ENCODE measurements around the gene HSP90AB1.

The HSP90AB1 gene

DNA sequence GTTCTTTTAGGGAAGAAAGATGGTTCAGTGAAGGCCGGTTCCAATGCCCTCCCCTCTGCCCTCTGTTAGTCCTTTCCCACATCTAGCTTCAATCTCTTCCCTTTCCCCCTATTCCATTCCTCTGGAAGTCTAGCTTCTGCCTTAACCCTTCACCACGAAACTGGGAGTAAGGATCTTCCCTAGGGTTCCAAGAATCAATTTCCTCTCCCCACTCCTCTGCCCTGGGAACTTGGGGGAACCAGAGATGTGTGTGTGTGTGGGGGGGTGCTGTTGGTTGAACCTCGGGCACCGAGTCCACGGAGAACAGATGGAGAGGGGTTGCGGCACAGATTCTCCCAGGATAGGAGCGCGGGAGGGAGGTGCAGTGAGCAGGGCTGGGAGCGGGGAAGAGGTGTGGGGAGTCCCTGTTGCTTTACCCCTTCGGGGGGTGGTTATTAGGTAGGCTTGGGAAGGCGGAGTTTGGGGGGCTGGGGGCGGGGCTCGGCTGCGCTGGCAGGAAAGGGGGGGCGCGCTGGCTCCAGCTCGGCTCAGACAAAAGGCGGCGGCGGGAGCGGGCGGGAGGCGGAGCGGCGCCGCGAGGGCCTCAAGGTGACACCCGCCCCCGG lies 23.1 kb downstream of the HSP90AB1 start, which contains the start of gene TMEM151B:
TMEM151B (plus strand) TSS at position 530 of the 605 bp plus-strand sequence. CDS start 293 bp downstream, outside the sequence.
- no peak for DNase-seq

DNA sequence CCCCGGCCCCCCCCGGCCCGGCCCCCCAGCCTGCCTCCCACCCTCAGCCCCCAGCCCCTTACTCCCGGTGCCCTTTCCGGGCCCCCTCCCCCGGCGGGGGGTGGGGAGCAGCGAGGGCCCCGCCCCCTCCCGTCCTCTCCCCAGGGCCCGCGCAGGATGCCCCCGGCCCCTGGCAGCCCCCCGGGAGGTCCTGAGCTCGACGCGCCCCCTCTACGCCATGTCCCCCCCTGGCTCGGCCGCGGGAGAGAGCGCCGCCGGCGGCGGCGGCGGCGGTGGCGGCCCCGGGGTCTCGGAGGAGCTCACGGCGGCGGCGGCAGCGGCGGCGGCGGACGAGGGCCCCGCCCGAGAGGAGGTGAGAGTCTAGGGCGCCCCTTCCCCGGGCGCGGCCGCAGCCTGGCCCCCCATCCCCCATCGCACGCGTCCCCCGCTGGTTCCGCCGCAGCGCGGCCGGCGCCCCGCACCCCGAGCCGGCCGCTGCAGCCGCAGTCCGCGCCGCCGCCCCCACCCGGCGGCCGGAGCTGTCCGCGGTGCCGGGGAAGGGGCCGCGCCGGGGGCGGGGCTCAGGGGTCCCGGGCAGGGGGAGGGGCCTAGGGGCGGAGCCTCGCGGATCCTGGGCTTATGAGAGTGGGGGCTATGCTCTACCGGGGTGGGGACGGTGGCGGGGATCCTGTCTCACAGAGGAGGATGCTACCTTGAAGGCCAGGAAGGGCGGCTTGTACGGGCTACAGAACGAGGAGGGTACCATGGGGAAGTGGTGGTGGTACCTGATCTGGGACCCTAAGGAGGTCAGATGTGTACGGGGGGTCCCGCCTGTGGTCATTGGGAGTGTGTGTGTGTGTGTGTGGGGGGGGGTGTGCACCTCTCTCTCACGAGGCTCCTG lies 23.9 kb downstream of the HSP90AB1 start:
- no peak for DNase-seq

DNA sequence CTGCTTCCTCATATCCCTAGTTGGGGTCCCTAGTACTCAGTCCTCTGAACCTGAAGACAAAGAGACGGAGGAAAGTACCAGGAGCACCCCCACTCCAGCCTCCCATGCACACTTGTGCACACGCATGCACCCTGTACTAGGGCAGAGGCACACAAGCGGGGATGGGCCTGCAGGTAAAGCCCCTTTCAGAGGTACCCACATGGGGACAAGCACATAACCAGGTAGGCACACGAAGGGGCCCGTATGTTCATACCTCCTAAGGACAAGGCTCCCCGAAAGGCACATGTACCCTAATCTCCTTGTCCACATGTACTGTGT lies 24.5 kb downstream of the HSP90AB1 start:
- DNase-seq: no peak

DNA sequence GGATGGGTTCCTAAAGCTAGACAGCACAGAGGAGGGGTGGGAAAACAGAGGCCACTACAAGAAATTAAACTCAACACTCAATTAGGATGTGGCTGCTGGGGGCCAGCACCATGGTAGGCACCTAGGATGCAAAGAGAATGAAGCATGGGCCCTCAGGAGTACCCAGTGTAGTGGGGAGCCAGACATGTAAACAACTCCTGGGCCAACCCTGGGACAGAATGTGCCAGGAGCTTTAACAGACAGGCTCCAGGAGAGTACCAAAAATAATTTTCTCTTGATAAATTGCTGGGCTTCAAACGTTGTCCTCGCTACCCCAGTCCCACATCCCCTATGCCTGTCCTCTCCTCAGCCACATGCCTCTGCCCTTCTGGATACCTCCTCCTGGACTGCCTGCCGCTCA lies 25.0 kb downstream of the HSP90AB1 start:
- DNase-seq: no peak

DNA sequence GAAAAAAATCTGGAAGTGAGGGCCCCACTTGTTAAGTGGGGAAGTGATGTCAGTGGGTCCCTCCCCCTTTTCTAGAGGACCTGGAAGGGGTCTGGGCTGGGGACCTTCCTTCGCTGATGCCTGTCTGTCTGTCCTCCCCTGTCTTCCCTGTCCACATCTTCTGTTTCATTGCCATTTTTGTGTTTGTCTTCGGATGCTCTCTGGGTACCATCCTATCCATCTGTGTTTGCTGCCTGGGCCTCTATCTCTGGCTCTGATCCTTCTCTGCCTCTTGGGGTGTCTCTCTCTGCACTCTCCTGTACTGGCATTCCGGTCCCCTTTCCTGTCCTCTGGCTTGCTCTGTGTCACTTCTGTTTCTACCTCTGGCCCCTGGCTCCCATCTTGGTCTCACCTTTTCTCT lies 25.6 kb downstream of the HSP90AB1 start:
- no peak for DNase-seq

DNA sequence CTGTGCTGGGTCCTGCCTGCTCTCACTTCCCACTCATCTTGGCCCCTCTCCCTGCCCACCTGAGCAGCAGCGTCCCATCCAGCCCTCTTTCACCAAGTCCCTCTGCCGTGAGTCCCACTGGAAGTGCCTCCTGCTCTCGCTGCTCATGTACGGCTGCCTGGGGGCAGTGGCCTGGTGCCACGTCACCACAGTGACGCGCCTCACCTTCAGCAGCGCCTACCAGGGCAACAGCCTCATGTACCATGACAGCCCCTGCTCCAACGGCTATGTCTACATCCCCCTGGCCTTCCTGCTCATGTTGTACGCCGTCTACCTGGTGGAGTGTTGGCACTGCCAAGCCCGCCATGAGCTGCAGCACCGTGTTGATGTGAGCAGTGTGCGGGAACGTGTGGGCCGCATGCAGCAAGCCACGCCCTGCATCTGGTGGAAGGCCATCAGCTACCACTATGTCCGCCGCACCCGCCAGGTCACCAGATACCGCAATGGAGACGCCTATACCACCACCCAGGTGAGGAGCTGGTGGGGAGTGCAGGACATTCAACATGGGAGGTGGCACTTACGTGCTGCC lies 26.2 kb downstream of the HSP90AB1 start:
- DNase-seq: no peak

DNA sequence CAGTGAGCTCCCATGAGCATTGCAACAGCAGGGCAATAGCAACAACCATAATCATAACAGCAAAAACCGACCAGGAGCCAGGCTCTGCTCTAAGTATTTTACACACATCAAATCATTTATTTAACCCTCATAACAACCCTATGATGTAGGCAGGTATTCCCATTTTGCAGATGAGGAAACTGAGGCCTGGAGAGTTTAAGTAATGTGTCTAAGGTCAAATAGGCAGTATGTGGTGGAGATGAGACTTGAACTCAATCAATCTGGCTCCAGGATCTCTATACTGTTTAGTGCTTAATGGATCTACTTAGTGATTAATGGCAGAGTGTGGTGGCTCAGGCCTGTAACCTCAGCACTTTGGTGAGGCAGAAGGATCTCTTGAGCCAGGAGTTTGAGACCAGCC lies 26.7 kb downstream of the HSP90AB1 start:
- DNase-seq: no peak

DNA sequence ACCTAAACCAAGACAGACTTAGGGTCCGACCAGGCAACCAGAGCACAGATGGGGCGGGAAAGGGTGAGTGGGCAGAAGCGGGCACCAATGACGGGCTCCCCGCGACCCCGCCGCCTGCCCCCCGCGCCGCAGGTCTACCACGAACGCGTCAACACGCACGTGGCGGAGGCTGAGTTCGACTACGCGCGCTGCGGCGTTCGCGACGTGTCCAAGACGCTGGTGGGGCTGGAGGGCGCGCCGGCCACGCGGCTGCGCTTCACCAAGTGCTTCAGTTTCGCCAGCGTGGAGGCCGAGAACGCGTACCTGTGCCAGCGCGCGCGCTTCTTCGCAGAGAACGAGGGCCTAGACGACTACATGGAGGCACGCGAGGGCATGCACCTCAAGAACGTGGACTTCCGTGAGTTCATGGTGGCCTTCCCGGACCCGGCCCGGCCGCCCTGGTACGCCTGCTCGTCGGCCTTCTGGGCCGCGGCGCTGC lies 28.4 kb downstream of the HSP90AB1 start:
- no peak for DNase-seq

DNA sequence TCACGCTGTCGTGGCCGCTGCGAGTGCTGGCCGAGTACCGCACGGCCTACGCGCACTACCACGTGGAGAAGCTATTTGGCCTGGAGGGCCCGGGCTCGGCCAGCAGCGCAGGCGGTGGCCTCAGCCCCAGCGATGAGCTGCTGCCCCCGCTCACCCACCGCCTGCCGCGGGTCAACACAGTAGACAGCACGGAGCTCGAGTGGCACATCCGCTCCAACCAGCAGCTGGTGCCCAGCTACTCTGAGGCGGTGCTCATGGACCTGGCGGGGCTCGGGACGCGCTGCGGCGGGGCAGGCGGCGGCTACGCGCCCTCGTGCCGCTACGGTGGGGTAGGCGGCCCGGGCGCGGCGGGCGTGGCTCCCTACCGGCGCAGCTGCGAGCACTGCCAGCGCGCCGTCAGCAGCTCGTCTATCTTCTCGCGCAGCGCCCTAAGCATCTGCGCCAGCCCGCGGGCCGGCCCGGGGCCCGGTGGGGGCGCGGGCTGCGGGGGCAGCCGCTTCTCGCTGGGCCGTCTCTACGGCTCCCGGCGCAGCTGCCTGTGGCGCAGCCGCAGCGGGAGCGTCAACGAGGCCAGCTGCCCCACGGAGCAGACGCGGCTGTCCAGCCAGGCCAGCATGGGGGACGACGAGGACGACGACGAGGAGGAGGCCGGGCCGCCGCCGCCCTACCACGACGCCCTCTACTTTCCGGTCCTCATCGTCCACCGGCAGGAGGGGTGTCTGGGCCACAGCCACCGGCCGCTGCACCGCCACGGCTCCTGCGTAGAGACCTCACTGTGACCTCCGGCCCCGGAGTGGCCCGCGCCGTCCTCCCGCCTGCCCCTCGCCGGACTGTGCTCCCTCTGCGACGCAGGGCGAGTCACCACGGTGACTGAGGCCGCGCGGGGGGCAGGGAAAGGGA lies 29.1 kb downstream of the HSP90AB1 start:
- no peak for DNase-seq

DNA sequence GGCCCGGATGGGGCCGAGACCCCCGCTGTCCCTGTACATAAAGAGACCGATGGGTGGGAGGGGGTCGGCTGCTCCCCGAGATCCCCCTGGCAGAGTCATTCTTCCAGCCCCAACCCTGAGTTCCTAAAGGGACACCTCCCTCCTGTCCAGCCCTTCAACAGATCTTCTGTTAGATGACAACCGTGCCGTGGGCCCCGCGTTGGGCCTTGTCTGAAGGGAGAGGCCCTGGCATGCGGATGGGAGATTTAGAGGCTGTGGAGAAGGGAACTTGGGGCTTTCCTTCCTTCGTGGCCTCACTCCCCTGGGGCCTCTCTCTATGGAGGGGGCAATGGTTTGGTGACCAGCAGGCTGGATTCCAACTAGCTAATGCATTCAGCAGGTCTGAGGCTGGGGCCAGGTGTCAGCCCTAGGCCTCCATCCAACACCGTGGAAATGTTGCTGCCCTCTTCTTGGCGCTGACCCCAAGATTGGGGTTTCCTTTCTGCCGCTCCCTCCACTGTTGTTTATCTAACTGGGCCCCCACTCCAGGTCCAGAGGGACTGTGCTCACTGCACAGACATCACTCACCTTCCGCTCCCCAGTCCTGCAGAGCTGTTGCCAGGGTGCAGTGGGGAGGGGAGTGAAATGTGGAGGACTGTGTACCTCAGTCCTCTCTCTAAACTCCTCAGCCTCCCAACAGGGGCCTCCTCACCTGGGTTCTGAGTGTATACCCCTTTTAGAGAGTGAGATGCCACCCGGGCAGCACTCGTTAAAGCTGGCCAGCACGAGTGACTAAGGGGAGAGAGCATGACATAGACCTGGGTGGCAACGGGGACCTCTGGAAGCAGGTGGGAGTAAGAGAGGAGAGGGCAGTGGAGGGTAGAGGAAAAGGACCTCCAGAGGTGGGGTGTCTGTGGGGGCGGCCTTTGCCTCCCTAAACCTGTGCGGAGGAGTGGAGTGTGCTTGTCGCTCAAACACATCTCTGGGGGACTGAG lies 30.1 kb downstream of the HSP90AB1 start:
- no peak for DNase-seq

DNA sequence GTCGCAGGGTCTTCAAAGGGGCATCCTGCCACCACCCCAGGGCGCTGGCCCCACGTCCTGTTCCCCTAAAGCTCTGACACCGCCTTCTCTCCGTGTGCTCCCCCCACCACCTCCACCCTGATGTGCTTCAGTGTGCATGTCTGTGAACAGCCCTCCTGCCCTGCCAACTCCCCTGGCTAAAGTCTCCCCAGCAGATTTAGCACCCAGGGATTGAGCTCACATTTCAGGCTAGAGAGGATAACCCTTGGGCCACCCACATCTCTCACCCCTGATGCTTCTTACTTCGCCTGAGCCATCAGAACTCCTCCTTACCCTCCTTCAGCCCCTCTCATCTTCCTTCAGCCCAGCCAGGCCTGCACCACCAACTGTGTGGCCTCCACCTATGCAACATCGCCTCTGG lies 30.9 kb downstream of the HSP90AB1 start:
- DNase-seq: no peak

DNA sequence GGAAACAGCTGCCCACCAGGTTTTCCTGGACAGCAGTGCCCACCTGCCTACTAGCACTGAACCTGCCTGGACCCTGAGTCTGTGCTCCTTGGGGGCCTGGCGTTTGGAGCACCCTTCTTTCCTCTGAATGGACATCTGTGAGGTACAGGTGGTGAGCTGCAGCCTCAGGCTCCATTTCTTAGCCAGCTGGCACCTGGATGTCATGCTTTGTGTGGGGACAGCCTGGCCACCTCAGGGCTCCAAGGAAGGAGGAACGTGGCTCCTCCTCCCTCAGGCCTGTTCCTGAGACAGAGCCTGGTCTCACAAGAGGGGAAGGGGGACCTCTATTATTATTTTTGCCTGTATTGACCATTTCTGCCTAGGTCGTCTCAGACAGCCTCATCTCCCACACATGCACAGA lies 31.4 kb downstream of the HSP90AB1 start:
- DNase-seq: no peak

DNA sequence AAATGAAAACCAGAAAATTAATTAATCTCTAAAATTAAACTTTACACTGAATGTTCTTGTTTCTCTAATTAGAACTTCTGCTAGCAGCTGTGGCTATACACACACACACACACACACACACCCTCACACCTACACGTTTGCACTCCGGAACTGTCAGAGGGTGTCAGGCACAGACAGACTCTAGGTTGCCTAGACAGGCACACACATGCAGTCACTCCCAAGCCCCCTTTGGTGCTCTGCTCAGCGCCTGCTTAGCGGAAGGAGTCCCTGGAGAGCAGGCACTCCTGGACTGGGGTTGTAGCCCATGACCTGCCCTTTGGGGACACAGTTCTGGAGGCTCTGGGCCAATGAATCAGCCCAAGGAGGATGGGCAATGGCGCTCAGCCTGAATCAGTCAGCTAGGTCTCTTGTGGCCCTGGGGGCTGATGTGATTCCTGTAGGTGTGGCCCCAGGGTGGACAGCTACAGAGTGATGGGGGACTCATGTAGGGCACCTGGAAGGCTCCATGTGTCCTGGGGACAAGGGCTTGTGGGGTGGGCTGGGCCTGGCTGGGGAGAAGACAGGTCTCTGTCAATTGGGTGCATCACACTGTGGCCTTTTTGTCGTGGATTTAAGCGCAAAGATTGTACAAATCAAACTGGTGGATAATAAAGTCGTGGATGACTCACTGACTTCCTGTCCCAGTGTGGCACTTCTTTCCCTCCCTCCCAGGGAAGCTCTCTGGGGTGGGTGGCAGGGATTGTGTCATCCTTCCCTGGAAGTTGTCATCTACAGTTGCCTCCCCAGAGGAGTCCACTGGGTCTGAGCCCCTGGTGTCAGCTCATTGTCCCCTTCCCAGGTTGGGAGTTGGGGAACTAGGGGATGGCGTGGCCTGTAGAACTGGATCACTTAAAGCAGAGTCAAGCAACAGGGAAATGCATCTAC lies 32.1 kb downstream of the HSP90AB1 start:
- DNase-seq: no peak

DNA sequence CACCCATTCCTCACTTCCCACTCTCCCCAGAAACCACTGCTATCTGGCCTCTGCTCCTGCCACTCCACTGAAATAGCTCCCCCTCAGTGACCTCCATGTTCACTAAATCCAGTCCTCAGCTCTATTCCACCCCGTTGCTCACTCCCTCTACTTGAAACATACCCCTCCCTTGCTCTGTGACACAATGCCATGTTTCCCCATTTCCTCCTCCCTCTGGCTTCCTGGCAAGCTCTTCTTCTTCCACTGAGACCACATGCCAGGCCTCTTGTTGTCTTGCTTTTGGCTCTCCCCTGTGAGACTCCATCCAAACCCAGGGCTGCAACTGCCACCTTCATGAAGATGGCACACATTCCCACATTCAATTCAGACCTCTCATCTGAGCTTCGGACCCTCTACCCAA lies 37.2 kb downstream of the HSP90AB1 start:
- DNase-seq: peak in 1 of 2 experiments; percentile 66

DNA sequence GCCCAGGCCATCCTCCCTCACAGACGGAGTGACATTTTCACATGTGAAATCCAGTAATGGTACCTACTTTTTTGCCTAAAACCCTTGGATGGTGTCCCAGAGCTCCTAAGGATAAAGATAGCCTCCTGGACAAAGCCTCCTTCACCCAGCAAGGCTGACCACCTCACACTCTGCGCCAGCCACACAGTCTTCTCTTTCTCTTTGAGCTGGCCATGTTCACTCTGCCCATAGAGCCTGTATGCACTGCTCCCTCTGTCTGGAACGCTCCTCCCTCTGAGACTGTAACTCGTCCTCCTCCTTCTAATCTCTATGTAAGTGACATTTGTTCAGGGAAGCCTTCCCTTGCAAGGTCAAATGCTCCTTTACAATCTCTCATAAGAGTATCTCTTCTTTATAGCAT lies 38.0 kb downstream of the HSP90AB1 start:
- no peak for DNase-seq

DNA sequence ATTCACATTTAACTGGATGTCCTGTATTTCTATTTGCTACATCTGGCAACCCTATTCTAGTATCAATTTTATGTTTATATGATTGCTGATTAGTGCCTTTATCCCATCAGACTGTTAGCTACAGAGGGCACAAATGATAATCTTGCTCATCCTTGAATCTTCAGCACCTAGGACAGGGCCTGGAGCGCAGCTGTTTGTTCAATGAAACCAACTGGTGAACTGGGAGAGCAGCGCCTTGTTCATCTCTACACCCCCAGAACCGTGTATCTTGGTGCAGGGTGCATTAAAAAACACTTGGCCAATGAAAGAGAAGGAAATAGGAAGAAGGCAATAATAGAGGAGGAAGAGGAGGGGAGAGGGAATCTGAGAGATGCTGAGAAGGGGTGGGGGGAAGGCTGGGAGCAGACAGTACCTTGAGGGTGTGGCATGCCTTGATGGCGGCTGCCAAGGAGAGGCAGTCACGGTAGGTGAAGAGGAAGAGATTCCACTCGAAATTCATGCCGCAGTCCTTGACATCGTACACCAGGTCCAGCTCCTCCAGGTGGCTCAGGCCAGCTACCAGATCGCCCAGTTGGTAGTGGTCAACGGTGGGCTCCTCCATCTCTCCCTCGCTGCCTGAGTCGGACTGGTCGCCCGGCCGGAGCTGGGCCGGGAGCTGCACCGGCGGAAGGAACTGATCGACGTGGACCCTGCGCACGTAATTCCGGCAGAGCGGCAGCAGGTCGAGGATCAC lies 38.8 kb downstream of the HSP90AB1 start:
- DNase-seq: no peak

DNA sequence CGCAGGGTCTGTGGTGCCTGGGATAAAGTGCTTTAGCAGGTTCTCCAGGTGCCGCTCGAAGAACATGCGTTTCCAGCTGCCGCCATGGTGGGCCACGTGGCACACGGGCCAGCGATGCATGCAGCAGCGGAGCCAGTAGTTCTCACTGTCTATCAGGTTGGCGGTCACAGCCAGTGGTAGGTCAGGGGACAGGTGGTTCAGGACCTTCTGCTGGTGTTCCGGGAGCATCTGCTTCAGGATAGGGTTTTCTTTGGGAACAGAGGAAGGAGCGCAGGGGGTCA lies 39.3 kb downstream of the HSP90AB1 start:
- DNase-seq: no peak

DNA sequence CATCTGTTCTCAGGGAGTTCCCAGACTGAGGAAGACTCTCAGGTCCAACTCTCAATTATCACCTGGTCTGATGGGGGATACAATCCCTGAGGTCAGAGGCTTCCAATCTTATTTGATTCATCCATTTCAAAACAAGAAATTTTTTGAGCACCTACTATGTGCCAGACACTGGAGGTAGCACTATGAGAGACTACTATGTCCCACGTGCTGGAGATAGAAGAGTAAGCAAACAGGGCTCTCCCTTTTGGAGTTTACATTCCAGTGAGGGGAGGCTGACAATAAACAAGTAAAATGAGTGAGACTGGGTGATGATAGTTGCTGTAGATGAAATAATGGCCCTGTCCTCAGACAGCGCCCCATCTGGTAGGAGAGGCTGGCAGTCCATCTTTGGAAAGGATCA lies 39.8 kb downstream of the HSP90AB1 start:
- DNase-seq: no peak

DNA sequence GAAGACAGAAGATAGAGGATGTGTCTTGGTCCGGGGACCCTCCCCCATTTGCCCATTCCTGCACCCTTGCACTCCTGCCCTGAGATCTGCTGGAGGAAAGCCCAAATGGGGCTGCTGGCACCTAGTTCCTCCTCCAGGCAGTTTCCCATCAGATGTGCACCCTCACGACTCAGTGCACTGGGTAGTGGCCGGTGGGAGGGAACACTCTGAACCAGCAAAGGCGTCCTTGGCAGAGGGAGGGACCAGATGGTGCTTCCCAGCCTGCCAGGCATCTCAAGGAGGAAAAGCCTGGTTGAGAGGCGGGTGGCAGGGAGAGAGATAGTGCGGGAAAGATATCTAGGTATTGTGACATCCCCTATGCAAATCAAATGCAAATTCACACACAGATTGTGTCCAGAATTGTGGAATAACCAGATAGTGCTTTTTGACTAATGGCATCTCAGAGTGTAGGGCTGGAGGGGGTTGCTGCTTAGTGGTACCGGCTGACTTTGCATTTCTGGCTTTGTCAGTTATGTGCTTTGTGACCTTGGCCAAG lies 42.9 kb downstream of the HSP90AB1 start:
- peak; percentile 72 to 91 for DNase-seq

DNA sequence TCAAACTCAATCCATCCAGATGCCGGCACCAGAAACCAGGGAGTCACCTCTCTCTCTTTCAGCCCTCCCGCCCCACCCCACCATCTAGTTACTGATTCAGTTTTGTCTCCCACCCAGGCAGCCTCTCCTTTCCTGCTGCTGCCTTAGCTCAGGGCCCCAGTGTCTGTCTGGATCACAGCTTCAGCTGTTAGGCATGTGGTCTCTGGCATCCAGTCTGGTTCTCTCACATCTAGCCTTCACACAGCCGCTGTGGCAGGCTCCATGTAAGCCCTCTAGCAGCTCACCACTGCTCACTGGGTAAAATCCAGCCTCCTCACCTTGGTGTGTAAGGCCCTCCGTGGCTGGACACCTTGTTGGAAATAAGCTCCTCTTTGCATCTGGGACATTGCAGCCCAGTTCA lies 44.9 kb downstream of the HSP90AB1 start:
- DNase-seq: no peak

Measured in NCI-H446 (cell line).